ENCODE data around the gene PTPN12.

GRCh38 chr7:77579797-77580196 lies 42.7 kb downstream of the PTPN12 start:
- TF ChIP-seq CTCF (IDR thresholded peaks at IDR 0.05) (no peak), POLR2A (IDR thresholded peaks at IDR 0.05) (no peak)
